Stimulated activated CD8-positive, alpha-beta memory T cell treated with anti-CD3 and anti-CD28 coated beads, Interleukin-7, amount 100 ng/mL, for 4 hours (primary cell): Measurements from ENCODE around the gene BAIAP2L1.
"Not testable (repeated sequence)": the region's sequence is repeated elsewhere in the genome, so short reads cannot be mapped to it uniquely, and the experiment has no call there.

Experiments
- DNase-seq, 2 donors: peaks; one replicate each; pipeline ENCODE4 v3.0.0-alpha.2; 2020; ENCODE audit warnings: low read depth in 2 of 2

BAIAP2L1 gene

DNA sequence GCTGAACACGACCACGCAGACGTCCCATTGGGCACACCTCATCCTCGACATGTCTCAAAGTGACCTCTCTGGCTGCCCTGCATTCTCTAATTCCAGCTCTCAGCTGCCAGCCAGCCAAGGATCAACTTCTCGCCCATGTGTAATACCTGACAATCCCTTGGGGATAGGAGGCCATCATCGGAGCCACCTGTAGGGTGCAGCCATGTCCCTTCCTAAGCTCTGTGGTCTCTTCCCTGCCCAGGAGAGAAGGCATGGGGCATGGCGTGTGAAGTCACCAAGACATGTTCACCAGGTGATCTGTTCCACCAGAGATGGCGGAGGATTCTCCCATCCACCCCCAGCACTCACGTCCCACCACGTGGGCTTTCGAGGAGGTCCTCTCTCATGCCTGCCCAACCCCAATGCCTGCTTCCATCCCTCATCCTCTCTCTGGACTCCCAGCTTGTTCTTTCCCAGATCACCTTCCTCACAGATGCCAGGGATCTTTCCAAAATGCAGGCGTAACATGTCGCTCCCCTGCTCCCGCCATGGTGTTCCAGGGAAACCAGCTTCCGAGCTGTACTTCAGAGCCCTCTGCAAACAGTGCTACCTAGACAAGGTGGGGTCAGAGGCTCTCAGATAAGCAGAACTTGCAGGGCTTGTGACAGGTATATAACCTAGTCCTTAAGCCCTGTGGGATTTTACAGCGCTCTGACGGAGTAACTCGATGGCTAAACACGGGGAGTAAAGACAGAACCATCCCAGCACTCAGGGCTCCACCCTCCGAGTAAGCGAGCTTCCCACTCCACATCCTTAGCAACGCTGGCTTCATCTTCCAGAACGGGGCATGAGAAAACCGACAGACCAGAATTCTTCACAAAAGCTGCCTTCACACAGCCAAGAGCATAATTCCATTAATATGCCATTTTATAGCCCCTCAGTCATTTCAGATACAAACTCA lies 78.3 kb downstream of the BAIAP2L1 start:
- no peak for DNase-seq

DNA sequence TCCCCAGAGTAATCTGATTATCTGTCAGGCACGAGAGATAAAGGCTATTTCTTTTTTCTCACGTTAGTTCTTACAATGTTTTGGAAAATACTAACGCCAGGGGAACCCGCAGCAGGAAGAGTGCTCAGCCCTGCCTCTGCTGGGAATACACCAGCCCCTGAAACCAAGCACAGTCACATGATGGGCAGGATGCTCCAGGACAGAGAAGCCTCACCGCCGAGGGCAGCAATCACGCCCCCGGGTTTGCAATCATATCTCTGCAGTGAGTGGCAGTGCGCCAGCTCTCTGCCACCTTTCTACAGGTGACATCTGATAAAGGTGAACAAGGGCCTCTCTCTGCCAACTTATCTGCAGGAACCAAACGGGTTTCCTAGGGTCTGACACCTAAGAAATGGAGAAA lies 79.6 kb downstream of the BAIAP2L1 start:
- DNase-seq = no peak

DNA sequence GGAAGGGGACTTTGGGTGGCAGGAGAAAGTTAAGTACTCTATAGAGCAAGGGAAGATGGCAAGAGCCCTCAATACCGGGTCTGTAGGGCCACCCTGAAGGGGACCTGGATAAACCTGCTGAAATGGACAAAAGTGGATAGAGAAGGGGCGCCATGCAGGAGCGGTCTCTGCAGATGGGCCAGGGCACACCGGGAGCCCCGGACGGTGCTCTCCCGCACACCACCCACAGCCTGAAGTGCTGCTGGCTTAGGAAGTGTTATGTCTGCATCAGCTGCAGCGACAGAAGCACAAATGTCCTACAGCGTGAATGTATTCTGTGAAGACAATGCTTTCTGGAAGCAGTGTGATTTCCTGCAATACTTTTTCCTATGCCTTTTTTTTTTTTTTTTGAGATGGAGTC lies 81.7 kb downstream of the BAIAP2L1 start:
- no peak for DNase-seq

GRCh38 chr7:98317366-98318040 lies 83.4 kb downstream of the BAIAP2L1 start:
- no peak for DNase-seq

DNA sequence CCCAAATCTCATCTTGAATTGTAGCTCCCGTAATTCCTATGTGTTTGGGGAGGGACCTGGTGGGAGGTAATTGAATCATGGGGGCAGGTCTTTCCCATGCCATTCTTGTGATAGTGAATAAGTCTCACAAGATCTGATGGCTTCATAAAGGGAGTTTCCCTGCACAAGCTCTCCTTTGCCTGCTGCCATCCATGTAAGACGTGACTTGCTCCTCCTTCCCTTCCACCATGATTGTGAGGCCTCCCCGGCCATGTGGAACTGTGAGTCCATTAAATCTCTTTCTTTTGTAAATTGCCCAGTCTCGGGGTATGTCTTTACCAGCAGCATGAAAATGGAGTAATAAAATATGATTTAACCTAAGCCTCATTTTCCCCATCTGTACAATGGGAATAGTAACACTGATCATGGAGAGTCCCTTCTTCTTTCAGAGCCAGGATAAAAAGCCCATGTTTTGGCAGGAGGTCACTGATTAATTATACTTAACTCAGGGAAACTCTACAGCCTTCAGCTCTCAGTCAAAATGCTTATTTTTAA lies 84.8 kb downstream of the BAIAP2L1 start:
- not testable (repeated sequence) for DNase-seq

DNA sequence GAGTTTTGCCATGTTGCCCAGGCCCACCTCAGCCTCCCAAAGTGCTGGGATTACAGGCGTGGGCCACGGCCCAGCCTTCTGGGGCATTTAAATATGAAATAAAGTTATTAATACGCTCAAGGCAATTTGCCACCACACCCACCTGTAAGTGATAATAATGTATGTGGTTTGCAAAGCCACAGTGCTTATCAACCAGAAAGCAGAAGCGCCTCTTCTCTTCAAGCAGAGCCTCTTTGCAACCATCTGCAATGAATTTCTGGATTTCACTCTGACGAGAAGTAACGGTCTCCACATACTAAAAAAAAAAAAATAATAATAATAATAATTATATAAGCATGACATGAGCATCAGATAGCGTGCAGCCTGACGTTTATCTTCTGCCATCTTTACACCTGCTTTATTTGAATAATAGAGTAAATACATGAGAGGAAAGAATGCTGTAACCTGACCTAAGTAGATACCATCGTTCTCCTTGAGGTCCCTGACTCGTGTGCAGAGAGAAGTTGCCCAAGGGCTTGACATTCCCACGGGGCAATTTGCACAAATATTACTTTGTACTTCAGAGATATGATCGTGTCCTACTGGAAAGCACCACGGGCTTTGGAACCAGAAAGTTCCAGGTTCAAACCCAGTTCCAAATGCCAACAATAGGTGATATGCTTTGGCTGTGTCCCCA lies 85.4 kb downstream of the BAIAP2L1 start:
- no peak for DNase-seq

- DNase-seq = no peak
Measured at GRCh38 chr7:98314469-98314868, 86.4 kb downstream of the BAIAP2L1 start.

DNA sequence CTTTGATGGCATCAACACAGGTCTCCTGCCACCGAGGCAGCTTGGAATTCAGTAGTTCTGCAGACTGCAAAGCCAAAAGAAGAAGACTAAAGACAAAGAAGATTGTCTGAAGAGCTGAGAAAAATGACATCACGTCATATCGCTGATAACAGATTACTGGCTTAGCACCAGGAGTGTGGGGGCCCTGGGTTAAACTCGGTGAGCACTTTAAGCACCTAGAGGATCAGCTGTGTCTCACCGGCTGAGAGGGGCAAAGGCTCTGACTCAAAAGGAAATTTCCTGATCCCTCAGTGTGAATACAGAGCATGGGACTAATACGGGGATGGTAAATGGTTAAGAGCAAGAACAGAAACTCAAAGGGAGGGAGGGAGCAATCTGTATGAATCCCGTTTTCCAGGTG lies 88.7 kb downstream of the BAIAP2L1 start:
- DNase-seq = no peak

DNA sequence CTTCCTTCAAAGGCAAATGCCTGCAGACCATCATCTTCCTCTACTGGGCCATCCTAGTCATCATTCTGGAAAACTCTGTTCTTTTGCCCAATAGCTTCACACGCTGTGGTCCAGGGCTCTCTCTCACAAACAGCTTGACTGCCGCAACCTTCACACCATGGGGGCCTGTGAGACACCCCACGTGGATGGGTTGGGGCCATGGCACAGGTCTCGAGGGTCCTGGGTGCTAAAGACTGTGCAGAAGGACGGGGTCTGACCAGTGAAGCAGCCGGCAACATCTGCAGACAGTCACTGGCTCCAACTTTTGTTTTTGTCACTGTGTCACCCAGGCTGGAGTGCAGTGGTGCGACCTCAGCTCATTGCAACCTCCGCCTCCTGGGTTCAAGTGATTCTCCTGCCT lies 91.3 kb downstream of the BAIAP2L1 start:
- DNase-seq = no peak

DNA sequence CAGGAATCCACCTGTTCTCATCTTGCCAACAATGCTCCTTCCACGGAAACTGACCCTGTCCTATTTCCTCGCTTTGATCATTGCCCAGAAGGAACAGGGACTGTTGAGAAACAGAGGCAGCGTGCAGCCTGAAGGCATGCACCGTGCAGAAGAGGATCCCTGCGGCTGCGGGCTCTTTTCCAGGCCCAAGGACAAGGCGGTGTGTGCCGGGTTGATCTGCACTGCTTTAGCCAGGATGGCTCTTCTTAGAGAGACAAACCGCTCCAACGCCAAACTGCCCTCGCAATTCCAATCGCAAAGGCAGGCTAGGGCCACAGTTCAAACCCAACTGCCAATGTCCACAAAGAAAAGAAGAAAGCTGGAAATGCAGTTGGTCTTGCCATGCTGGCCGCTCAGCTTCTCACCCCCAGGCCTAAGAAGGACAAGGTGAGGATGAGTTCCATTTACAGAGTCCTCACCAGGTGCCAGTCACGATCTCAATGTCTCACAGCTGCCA lies 92.9 kb downstream of the BAIAP2L1 start:
- DNase-seq = no peak

GRCh38 chr7:98305951-98306535 lies 94.8 kb downstream of the BAIAP2L1 start:
- no peak for DNase-seq

GRCh38 chr7:98303906-98304305 lies 97.0 kb downstream of the BAIAP2L1 start:
- DNase-seq = no peak

DNA sequence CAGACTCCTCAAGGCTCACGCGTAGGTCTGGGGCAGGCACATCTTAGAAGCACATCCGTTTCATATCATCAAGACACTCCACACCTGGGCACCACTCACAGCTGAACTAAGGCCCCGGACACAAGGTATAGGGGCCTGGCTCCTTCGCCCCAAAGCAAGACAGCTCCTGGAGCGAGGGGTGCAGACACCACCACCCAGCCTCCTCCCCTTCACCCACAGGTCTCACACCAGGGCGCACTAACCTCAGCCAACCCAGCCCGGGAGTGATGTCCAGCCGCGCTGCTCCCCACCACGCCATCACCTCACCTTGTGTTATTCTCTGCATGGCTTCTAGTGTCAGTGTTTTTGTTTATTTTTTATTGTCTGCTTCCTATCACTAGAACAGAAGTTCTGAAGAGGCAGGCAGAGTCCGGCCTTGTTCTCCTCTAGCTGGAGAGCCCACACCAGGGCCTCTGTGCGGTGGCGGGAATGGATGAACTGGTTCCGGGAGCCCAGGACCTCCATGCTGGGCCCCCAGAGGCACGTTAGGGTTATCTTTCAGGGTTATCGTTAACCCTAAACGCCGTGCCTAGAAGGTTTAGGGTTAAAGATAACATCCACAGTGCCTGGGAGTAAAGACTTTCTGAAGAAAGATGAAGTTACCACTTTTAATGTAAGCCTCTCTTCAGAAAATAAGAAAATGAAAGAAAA lies 97.6 kb downstream of the BAIAP2L1 start:
- DNase-seq = no peak

GRCh38 chr7:98301693-98302470 lies 99.0 kb downstream of the BAIAP2L1 start:
- DNase-seq = no peak

DNA sequence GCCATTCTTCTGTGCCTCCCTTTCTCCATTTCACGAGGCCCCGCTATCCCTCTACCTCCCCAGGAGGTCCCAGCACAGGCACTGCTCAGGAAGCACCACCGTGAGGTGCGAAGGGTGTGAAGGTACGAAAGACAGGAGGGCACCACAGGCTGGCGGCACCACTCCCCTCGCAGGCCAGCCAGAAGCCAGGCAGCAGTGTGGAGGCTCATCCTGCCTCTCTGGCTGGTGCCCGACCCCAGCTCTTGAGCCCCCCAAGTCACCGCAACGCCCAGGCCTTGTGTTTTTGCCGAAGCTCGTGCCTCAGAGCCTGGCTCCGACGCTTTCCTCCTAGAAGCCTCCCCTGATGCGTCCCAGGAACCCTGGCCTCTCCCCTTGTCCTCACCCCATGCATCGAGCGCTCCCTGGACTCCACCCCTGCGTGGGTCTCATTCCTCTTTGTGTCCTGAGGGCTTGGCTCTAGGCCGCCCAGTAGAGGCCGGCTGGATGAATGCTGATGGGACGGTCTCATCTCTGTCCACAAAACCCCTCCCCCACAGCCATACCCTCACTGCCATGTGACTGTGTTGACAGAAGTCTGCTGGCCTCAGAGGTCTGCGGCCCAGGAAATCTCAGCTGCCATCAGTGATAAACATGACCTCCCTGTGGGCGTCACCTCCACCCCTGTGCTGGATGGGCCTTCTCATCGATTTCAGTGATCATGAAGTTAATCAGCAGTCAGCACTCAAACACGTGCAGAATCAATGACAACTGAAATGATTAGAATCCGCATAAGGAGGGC lies 100.1 kb downstream of the BAIAP2L1 start:
- no peak for DNase-seq

- no peak for DNase-seq
Measured at GRCh38 chr7:98297626-98298286, 103.1 kb downstream of the BAIAP2L1 start.

DNA sequence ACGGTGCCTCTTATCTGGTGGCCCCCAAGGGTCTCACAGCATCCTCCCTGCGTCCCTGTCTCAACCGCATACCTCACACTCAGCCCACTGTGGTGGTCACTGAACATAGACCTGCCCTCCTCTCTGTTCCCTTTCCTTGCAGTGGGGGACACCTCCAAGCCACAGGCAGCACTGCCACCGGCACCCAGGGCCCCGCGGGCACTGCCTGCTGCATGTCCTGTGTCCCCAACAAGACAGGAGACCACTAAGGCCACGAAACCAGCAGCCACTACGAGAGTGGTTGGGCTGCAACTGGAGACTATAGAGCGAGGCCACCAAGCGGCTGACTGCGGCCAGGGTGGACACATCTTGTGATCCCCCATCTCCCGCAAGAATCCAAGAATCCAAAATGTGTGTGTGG lies 104.1 kb downstream of the BAIAP2L1 start:
- DNase-seq = no peak

DNA sequence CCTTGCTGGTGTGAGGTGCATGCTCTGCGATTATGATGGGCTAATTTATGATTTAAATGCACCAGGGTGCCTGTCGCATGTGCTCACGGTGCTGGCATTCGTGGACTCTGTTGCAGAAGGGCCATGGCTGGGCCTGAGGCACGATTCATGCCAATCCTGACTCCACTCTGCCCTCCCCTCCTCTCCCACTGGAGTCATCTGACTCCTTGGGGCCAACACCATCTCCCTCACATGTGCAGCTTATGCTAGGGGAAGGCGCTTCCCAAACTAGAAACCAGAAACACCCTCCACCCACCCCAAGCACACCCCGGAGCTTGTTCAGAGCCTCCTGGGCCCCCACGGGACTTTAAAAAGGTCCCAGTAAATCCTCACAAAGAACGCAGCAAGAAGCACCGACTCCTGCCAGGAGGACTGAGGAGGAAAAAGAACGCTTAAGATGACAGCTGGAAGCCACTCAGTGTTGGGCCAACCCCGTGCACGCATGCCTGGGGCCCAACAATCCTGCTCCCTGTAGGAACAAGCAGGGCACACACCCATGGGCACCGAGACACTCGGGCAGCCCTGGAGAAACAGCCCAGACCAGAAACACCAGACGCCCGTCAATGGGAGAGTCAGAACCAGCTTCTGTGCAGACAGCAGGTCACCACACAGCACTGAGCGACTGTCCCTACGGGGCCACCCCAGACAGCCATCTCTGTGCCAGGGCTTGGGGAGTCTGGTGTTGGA lies 105.3 kb downstream of the BAIAP2L1 start:
- no peak for DNase-seq
